K562 (cell line): ENCODE results near the gene NPDC1. TPM values are rescaled to one million over a fixed set of nuclear protein-coding genes. Genes with fewer than 3 reads are reported as not detected.

Experiments
- BRCA1 ChIP-seq, 2 experiments: fragments of 450-650 bp in 1 of 2; sonication (generic) in 1 of 2; formaldehyde crosslinking in 1 of 2; IDR thresholded peaks; 2 replicates each; pipeline versions ENCODE4 v1.5.0 to v1.6.1; 2017 to 2020; ENCODE audit warnings: mild to moderate bottlenecking in 1 of 2, missing genetic modification reagents in 1 of 2
- CCNT2 ChIP-seq: IDR thresholded peaks from 2 replicates; pipeline ENCODE4 v1.6.1; 2011; ENCODE audit warnings: borderline replicate concordance, low read depth, mild to moderate bottlenecking, moderate library complexity, mixed read lengths, low read length; ENCODE audit not compliant: insufficient read length; ENCODE audit errors: extremely low read depth
- ELF1 ChIP-seq: fragments of 200-800 bp; sonication (Bioruptor generic); IDR thresholded peaks from 2 replicates; pipeline ENCODE4 v1.6.1; 2016; ENCODE audit warnings: missing genetic modification characterization, missing compliant biosample characterization
- FIP1L1 ChIP-seq: fragments of 200-400 bp; formaldehyde crosslinking; IDR thresholded peaks from 2 replicates; pipeline ENCODE4 v1.6.1; 2018; ENCODE audit warnings: mild to moderate bottlenecking, low read depth, low read length; ENCODE audit not compliant: poor library complexity, severe bottlenecking
- FOXK2 ChIP-seq, 2 experiments: fragments of 450-650 bp; IDR thresholded peaks in 1 of 2; conservative IDR thresholded peaks in 1 of 2; 2 replicates each; pipeline ENCODE4 v1.6.1; 2016; ENCODE audit warnings: low read depth in 2 of 2, mild to moderate bottlenecking in 1 of 2
- KAT8 ChIP-seq: fragments of 450-650 bp; IDR thresholded peaks from 2 replicates; pipeline ENCODE4 v1.6.1; 2016; ENCODE audit warnings: low read depth, mild to moderate bottlenecking
- KLF10 ChIP-seq: fragments of 250-450 bp; sonication (Bioruptor Pico); IDR thresholded peaks from 2 replicates; pipeline ENCODE4 v1.6.1; 2021; ENCODE audit warnings: matching md5 sums
- MCM5 ChIP-seq: fragments of 450-650 bp; IDR thresholded peaks from 2 replicates; pipeline ENCODE4 v1.6.1; 2016; ENCODE audit warnings: low read depth
- MECOM ChIP-seq: fragments of 250-450 bp; sonication (Bioruptor Pico); IDR thresholded peaks from 2 replicates; pipeline ENCODE4 v1.8.0; 2022; ENCODE audit warnings: inconsistent platforms
- NR2C1 ChIP-seq, 2 experiments: fragments of 450-650 bp; IDR thresholded peaks; 2 replicates each; pipeline ENCODE4 v1.6.1; 2017; ENCODE audit warnings: mild to moderate bottlenecking in 2 of 2, antibody characterized with exemption in 1 of 2, inconsistent platforms in 1 of 2, missing compliant biosample characterization in 1 of 2, missing genetic modification characterization in 1 of 2
- NR2F6 ChIP-seq: fragments of 450-650 bp; formaldehyde crosslinking; IDR thresholded peaks from 2 replicates; pipeline ENCODE4 v1.4.0; 2020; ENCODE audit warnings: mild to moderate bottlenecking
- SETDB1 ChIP-seq: IDR thresholded peaks from one replicate; pipeline ENCODE4 v1.6.1; 2012; ENCODE audit warnings: low read length, control low read depth, inconsistent platforms
- SUPT5H ChIP-seq: fragments of 450-650 bp; IDR thresholded peaks from 2 replicates; pipeline ENCODE4 v1.6.1; 2016
- TCFL5 ChIP-seq: fragments of 250-450 bp; sonication (Bioruptor Pico); conservative IDR thresholded peaks from 2 replicates; pipeline ENCODE4 v1.6.1; 2021; ENCODE audit warnings: mild to moderate bottlenecking, moderate library complexity, matching md5 sums
- ZNF583 ChIP-seq: fragments of 250-450 bp; sonication (Bioruptor Pico); IDR thresholded peaks from 2 replicates; pipeline ENCODE4 v1.4.0; 2020
- ZNF668 ChIP-seq: fragments of 250-450 bp; sonication (Bioruptor Pico); IDR thresholded peaks from 2 replicates; pipeline ENCODE4 v1.8.0; 2022; ENCODE audit warnings: mild to moderate bottlenecking, inconsistent platforms
- ZNF785 ChIP-seq: fragments of 250-450 bp; sonication (Bioruptor Pico); IDR thresholded peaks from 2 replicates; pipeline ENCODE4 v1.4.0; 2020; ENCODE audit warnings: mild to moderate bottlenecking
- ZNF830 ChIP-seq: fragments of 250-450 bp; sonication (Bioruptor Pico); IDR thresholded peaks from 2 replicates; pipeline ENCODE4 v1.5.0; 2021; ENCODE audit warnings: mild to moderate bottlenecking
- polyA plus RNA-seq, 8 experiments: library from polyadenylated mRNA; depleted of rRNA in 4 of 8; stranded (reverse) in 5 of 8; unstranded in 3 of 8; fragments of >200 nt; fragmentation: Nextera tagmentation in 2 of 8; fragmentation: Illumina TruSeq in 1 of 8; extraction: Ambion mirVana in 2 of 8; extraction: Trizol in 1 of 8; gene quantifications; 2 replicates each; pipeline versions ENCODE4 v1.2.1 to v1.2.3, GENCODE V29; 2011 to 2014; ENCODE audit warnings: inconsistent platforms in 1 of 8, missing spikeins in 1 of 8
- total RNA-seq, 7 experiments: library from RNA; depleted of rRNA in 6 of 7; stranded (reverse); fragments of >200 nt in 6 of 7; fragmentation: Illumina TruSeq in 2 of 7; extraction: Trizol in 2 of 7; gene quantifications; 2 replicates each; pipeline versions ENCODE4 v1.2.1 to v1.2.3, GENCODE V29; 2011 to 2021; ENCODE audit warnings: low replicate concordance in 1 of 7
- TF ChIP-seq, protein P1 (sequence below), 2 experiments: fragments of 250-450 bp in 1 of 2; fragments of 450-650 bp in 1 of 2; sonication (Bioruptor Pico) in 1 of 2; IDR thresholded peaks; 2 replicates each; pipeline versions ENCODE4 v1.6.1 to v1.8.0; 2016 to 2021; ENCODE audit warnings: mild to moderate bottlenecking in 2 of 2, moderate library complexity in 2 of 2, missing compliant biosample characterization in 1 of 2, missing genetic modification characterization in 1 of 2
- TF ChIP-seq, protein P2 (sequence below): fragments of 450-650 bp; IDR thresholded peaks from 2 replicates; pipeline ENCODE4 v1.6.1; 2016; ENCODE audit warnings: borderline replicate concordance
- TF ChIP-seq, protein P3 (sequence below): fragments of 450-650 bp; formaldehyde crosslinking; IDR thresholded peaks from 2 replicates; pipeline ENCODE4 v1.4.0; 2022; ENCODE audit warnings: mild to moderate bottlenecking, moderate library complexity
- TF ChIP-seq, protein P4 (sequence below), 2 experiments: fragments of 450-650 bp; IDR thresholded peaks; 2 replicates each; pipeline ENCODE4 v1.6.1; 2016
- TF ChIP-seq, protein P5 (sequence below): fragments of 450-650 bp; IDR thresholded peaks from 2 replicates; pipeline ENCODE4 v1.6.1; 2014; ENCODE audit warnings: low read depth, mild to moderate bottlenecking, moderate library complexity, borderline replicate concordance

NPDC1 gene
- total and polyA plus RNA-seq, 9 of the 15 experiments (the other 6 are each of a cell fraction or from before 2014, with no cell fraction given) = 0.06 to 2.1 (median 0.53) TPM; not detected in 3

DNA sequence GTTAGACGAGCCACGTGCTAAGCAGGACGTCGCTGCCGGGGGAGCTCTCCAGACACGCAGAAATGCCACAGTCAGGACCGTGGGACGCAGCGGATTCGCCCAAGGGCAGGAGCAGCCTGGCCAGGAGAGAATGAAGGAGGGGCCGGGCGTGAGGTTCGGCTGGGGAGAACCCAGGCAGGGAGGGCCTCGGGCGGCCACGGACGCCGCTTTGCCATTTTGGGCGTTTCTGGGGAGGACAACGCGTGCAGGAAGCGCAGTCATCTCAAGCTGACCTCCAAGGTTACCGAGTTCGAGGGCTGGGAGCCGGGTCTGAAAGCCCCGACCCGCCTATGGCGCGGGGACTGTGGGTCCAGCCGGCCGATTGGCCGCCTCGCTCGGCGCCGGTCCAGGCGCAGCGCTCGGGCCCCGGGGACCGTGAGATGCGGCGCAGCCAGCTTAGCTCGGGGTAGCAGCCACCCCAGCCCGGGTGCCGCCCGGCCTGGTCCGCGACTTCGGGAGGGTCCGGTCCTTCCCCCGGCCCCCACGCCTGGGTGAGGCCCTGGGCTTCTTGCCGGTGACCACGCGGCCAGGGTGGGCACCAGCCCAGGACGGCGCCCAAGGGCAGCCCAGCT, 40.0 kb upstream of the NPDC1 start (continued):
- TF ChIP-seq, protein P1, sequence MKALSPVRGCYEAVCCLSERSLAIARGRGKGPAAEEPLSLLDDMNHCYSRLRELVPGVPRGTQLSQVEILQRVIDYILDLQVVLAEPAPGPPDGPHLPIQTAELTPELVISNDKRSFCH (CRISPR knock-in tag; IDR thresholded peaks at IDR 0.05) = no peak
- TF ChIP-seq, protein P1 (tag; IDR thresholded peaks at IDR 0.05) = 0 out of 2 replicates have a peak, but pooled peaks have one; percentile 44
- TF ChIP-seq BRCA1 (IDR thresholded peaks at IDR 0.05) (no peak), BRCA1 (CRISPR knock-in tag; IDR thresholded peaks at IDR 0.05) (0 out of 2 replicates have a peak, but pooled peaks have one; percentile 63), FIP1L1 (peak; percentile 40), MECOM (CRISPR knock-in tag) (no peak), ZNF785 (no peak), CCNT2 (no peak), NR2C1 (IDR thresholded peaks at IDR 0.05) (no peak), NR2C1 (tag; IDR thresholded peaks at IDR 0.05) (no peak), MCM5 (no peak), NR2F6 (CRISPR knock-in tag) (no peak), ZNF668 (CRISPR knock-in tag) (no peak), ZNF583 (CRISPR knock-in tag) (no peak), TCFL5 (CRISPR knock-in tag) (no peak), KAT8 (no peak), KLF10 (CRISPR knock-in tag) (no peak), ELF1 (tag) (no peak), SUPT5H (no peak), ZNF830 (CRISPR knock-in tag) (no peak), FOXK2 (conservative IDR thresholded peaks at IDR 0.05 in 1 of 2, IDR thresholded peaks at IDR 0.05 in 1 of 2; ENCODE audit: low read depth in 2 of 2) (no peak), SETDB1 (no peak)
- TF ChIP-seq, protein P2, sequence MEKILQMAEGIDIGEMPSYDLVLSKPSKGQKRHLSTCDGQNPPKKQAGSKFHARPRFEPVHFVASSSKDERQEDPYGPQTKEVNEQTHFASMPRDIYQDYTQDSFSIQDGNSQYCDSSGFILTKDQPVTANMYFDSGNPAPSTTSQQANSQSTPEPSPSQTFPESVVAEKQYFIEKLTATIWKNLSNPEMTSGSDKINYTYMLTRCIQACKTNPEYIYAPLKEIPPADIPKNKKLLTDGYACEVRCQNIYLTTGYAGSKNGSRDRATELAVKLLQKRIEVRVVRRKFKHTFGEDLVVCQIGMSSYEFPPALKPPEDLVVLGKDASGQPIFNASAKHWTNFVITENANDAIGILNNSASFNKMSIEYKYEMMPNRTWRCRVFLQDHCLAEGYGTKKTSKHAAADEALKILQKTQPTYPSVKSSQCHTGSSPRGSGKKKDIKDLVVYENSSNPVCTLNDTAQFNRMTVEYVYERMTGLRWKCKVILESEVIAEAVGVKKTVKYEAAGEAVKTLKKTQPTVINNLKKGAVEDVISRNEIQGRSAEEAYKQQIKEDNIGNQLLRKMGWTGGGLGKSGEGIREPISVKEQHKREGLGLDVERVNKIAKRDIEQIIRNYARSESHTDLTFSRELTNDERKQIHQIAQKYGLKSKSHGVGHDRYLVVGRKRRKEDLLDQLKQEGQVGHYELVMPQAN = no peak
- TF ChIP-seq, protein P3, sequence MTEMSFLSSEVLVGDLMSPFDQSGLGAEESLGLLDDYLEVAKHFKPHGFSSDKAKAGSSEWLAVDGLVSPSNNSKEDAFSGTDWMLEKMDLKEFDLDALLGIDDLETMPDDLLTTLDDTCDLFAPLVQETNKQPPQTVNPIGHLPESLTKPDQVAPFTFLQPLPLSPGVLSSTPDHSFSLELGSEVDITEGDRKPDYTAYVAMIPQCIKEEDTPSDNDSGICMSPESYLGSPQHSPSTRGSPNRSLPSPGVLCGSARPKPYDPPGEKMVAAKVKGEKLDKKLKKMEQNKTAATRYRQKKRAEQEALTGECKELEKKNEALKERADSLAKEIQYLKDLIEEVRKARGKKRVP (CRISPR knock-in tag) = no peak
- TF ChIP-seq, protein P4, sequence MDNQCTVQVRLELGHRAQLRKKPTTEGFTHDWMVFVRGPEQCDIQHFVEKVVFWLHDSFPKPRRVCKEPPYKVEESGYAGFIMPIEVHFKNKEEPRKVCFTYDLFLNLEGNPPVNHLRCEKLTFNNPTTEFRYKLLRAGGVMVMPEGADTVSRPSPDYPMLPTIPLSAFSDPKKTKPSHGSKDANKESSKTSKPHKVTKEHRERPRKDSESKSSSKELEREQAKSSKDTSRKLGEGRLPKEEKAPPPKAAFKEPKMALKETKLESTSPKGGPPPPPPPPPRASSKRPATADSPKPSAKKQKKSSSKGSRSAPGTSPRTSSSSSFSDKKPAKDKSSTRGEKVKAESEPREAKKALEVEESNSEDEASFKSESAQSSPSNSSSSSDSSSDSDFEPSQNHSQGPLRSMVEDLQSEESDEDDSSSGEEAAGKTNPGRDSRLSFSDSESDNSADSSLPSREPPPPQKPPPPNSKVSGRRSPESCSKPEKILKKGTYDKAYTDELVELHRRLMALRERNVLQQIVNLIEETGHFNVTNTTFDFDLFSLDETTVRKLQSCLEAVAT (IDR thresholded peaks at IDR 0.05) = no peak
- TF ChIP-seq, protein P5, sequence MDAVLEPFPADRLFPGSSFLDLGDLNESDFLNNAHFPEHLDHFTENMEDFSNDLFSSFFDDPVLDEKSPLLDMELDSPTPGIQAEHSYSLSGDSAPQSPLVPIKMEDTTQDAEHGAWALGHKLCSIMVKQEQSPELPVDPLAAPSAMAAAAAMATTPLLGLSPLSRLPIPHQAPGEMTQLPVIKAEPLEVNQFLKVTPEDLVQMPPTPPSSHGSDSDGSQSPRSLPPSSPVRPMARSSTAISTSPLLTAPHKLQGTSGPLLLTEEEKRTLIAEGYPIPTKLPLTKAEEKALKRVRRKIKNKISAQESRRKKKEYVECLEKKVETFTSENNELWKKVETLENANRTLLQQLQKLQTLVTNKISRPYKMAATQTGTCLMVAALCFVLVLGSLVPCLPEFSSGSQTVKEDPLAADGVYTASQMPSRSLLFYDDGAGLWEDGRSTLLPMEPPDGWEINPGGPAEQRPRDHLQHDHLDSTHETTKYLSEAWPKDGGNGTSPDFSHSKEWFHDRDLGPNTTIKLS = peak; percentile 48; the same call in 1 of the 2 replicates
